ENCODE measurements around the gene RAP2A.
A peak's percentile ranks its signal among the peaks of the same experiment; 100 is the strongest.

RAP2A gene

GRCh38 chr13:97433727-97434396 is at the start of gene RAP2A:
Gene RAP2A, plus strand, starts transcription at chr13:97434169. Its CDS starts 302 bp downstream, at chr13:97434471.
- peak; percentile 82 for DNase-seq

- no peak for DNase-seq
Observed at GRCh38 chr13:97384371-97384770, 49.6 kb upstream of the RAP2A start.

GRCh38 chr13:97385146-97385545 is 48.8 kb upstream of the RAP2A start:
- DNase-seq, result no peak

- DNase-seq, result no peak
Observed at GRCh38 chr13:97385854-97386253, 48.1 kb upstream of the RAP2A start.

- DNase-seq, result no peak
Observed at GRCh38 chr13:97386801-97387484, 47.0 kb upstream of the RAP2A start.

- no peak for DNase-seq
Observed at GRCh38 chr13:97387485-97387839, 46.5 kb upstream of the RAP2A start.

GRCh38 chr13:97387890-97388289 is 46.1 kb upstream of the RAP2A start:
- DNase-seq, result no peak

GRCh38 chr13:97388373-97388772 is 45.6 kb upstream of the RAP2A start:
- DNase-seq, result no peak

- DNase-seq, result no peak
Observed at GRCh38 chr13:97390941-97391600, 42.9 kb upstream of the RAP2A start.

- DNase-seq, result no peak
Observed at GRCh38 chr13:97392020-97392419, 41.9 kb upstream of the RAP2A start.

- DNase-seq, result no peak
Observed at GRCh38 chr13:97394542-97394941, 39.4 kb upstream of the RAP2A start.

GRCh38 chr13:97395447-97396136 is 38.4 kb upstream of the RAP2A start:
- no peak for DNase-seq

GRCh38 chr13:97397267-97397666 is 36.7 kb upstream of the RAP2A start:
- DNase-seq, result no peak

GRCh38 chr13:97401421-97401820 is 32.5 kb upstream of the RAP2A start:
- no peak for DNase-seq

GRCh38 chr13:97403893-97404750 is 29.8 kb upstream of the RAP2A start:
- DNase-seq, result no peak

- no peak for DNase-seq
Observed at GRCh38 chr13:97407540-97407939, 26.4 kb upstream of the RAP2A start.

- no peak for DNase-seq
Observed at GRCh38 chr13:97408938-97409337, 25.0 kb upstream of the RAP2A start.

- DNase-seq, result no peak
Observed at GRCh38 chr13:97411984-97412383, 22.0 kb upstream of the RAP2A start.

GRCh38 chr13:97413694-97414093 is 20.3 kb upstream of the RAP2A start:
- no peak for DNase-seq

GRCh38 chr13:97414392-97414791 is 19.6 kb upstream of the RAP2A start:
- DNase-seq, result no peak

GRCh38 chr13:97417698-97418097 is 16.3 kb upstream of the RAP2A start:
- no peak for DNase-seq
